ENCODE data around the gene PITPNB. TPM values are rescaled to one million over a fixed set of nuclear protein-coding genes. Genes with fewer than 3 reads are reported as not detected.
A peak's percentile ranks its signal among the peaks of the same experiment; 100 is the strongest.

PITPNB gene
- total RNA-seq, 1 experiment from 2014 or later, result 82.6 TPM

DNA sequence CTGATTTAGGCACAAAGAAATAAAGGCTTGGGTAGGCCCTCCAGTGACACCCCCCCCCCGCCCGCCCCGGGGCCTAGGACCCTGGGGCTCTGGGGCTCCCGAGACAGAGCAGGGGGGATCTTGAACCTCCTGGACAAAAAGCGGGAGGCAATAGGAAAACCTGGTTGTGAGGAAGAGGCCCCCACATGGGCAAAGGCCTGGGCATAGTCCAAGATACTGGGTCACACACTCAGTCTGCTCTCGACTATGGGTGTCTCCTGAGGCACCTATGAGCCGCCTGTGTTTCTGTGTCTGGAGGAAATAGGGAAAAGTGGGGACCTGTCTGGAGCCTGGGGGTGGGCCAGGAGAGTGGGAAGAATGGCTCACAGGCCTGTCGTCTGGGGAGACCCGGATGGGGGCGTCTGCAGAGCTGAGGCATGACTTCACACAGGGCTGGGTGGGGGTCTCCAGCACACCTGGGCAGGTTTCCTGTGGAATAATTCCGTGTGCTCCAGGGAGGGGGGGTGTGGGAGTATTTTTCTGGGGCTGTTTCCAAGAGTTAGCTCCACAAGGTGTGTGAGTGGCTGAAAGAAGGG is 115.1 kb downstream of the PITPNB start:
- POLR2A ChIA-PET, result no interaction called here
- intact Hi-C loops (cut with micrococcal nuclease), result loop anchor here (2.0 to 5.0 kb wide), 2 partner anchors 397 to 1047 kb away; no protein-coding TSS in a partner anchor
- Histone ChIP-seq H4K20me1 (ENCODE audit: insufficient read depth) (no peaks in the 10 kb centered on the region), H3K4me1 (ENCODE audit: control insufficient read depth in 1 of 2, insufficient read depth in 2 of 2, low read length in 2 of 2) (peaks cover 6 to 19% of the 10 kb centered on the region in 2 experiments; a peak in 2 of 4 replicates), H3K4me3 (replicated peaks in 1 of 2; ENCODE audit: low read depth in 1 of 2, low read length in 2 of 2) (no peak overlapping the region), H3K9me2 (ENCODE audit: insufficient read depth) (no peaks in the 10 kb centered on the region), H3K27ac (ENCODE audit: low read depth, low read length) (no peak overlapping the region), H3K79me2 (ENCODE audit: insufficient read depth, low read length) (no peaks in the 10 kb centered on the region), H2AFZ (ENCODE audit: low read depth, low read length, poor library complexity, severe bottlenecking) (peak overlapping the region; percentile 31), H3K36me3 (ENCODE audit: control insufficient read depth in 1 of 2, insufficient read depth in 2 of 2, low read length in 2 of 2) (no peaks in the 10 kb centered on the region), H3K27me3 (ENCODE audit: insufficient read depth, low read length) (no peaks in the 10 kb centered on the region), H3K9me3 (ENCODE audit: control insufficient read depth in 1 of 2, insufficient read depth in 1 of 2, low read depth in 1 of 2, low read length in 2 of 2) (no peaks in the 10 kb centered on the region), H3K4me2 (ENCODE audit: low read length) (no peak overlapping the region), H3K9ac (ENCODE audit: low read length) (no peak overlapping the region)
- no peak for DNase-seq (ENCODE audit: low read depth, low spot score)
- RAD21 ChIA-PET (ENCODE audit: low non-redundant PET in 1 of 2, low total read pairs in 2 of 2, uncharacterized antibody in 2 of 2, unreplicated experiment in 2 of 2), result interaction anchor here in 1 of 2 experiments (0.6 kb wide), 1 partner anchor 257 kb away, joined by 3 read pairs; no protein-coding TSS in a partner anchor
- BruUV-seq (replicated peaks), result no TSS peak
- CTCF ChIA-PET, result interaction anchor here (1.1 kb wide), 1 partner anchor 81 kb away, joined by 5 read pairs; no protein-coding TSS in a partner anchor
- TF ChIP-seq FOSL1 (IDR thresholded peaks at IDR 0.05; ENCODE audit: low read depth) (no peak), CEBPB (IDR thresholded peaks at IDR 0.05; ENCODE audit: low read depth) (no peak), ZBTB33 (IDR thresholded peaks at IDR 0.05; ENCODE audit: extremely low read depth, insufficient replicate concordance, low read length) (no peak), ELF1 (IDR thresholded peaks at IDR 0.05; ENCODE audit: borderline replicate concordance, low read depth) (no peak), ZNF274 (IDR thresholded peaks at IDR 0.05; ENCODE audit: low read depth, low read length) (no peak), RAD21 (IDR thresholded peaks at IDR 0.05; ENCODE audit: low read depth) (no peak), SIN3A (IDR thresholded peaks at IDR 0.05; ENCODE audit: low read depth) (no peak), REST (IDR thresholded peaks at IDR 0.05; ENCODE audit: low read depth) (no peak), YY1 (IDR thresholded peaks at IDR 0.05; ENCODE audit: extremely low read depth, insufficient replicate concordance, low read depth, low read length) (no peak), TCF7L2 (IDR thresholded peaks at IDR 0.05; ENCODE audit: borderline replicate concordance, extremely low read depth, insufficient read depth, insufficient read length) (no peak), EGR1 (IDR thresholded peaks at IDR 0.05; ENCODE audit: low read depth) (no peak), ZFX (IDR thresholded peaks at IDR 0.05) (no peak), POLR2A (IDR thresholded peaks at IDR 0.05; ENCODE audit: borderline replicate concordance, extremely low read depth, insufficient read depth, insufficient read length) (no peak), SP1 (IDR thresholded peaks at IDR 0.05; ENCODE audit: low read depth) (no peak), EZH2phosphoT487 (IDR thresholded peaks at IDR 0.05; ENCODE audit: borderline replicate concordance) (no peak)
- TF ChIP-seq, protein P1, sequence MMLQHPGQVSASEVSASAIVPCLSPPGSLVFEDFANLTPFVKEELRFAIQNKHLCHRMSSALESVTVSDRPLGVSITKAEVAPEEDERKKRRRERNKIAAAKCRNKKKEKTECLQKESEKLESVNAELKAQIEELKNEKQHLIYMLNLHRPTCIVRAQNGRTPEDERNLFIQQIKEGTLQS (IDR thresholded peaks at IDR 0.05), result no peak
- TF ChIP-seq, protein P2, sequence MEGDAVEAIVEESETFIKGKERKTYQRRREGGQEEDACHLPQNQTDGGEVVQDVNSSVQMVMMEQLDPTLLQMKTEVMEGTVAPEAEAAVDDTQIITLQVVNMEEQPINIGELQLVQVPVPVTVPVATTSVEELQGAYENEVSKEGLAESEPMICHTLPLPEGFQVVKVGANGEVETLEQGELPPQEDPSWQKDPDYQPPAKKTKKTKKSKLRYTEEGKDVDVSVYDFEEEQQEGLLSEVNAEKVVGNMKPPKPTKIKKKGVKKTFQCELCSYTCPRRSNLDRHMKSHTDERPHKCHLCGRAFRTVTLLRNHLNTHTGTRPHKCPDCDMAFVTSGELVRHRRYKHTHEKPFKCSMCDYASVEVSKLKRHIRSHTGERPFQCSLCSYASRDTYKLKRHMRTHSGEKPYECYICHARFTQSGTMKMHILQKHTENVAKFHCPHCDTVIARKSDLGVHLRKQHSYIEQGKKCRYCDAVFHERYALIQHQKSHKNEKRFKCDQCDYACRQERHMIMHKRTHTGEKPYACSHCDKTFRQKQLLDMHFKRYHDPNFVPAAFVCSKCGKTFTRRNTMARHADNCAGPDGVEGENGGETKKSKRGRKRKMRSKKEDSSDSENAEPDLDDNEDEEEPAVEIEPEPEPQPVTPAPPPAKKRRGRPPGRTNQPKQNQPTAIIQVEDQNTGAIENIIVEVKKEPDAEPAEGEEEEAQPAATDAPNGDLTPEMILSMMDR (IDR thresholded peaks at IDR 0.05 in 2 of 3, conservative IDR thresholded peaks at IDR 0.05 in 1 of 3; ENCODE audit: borderline replicate concordance in 1 of 3, insufficient read depth in 1 of 3, low read depth in 2 of 3, low read length in 2 of 3), result no peak
- ATAC-seq, result no peak

Measured in HCT116 (cell line).